Transverse colon (tissue), 3 donors: ENCODE results near the gene KIFAP3.

ENCODE experiments used
- POLR2A ChIP-seq: fragments of 450-650 bp; IDR thresholded peaks from one replicate; pipeline ENCODE4 v1.6.1; 2016; ENCODE audit warnings: antibody characterized with exemption, mild to moderate bottlenecking, moderate library complexity
- TF ChIP-seq, protein P1 (sequence below), 5 experiments: fragments of 200-600 bp in 3 of 5; fragments of 450-650 bp in 2 of 5; sonication (generic) in 3 of 5; IDR thresholded peaks; 1 replicate in 2 of 5; 2 replicates in 3 of 5; pipeline ENCODE4 v1.5.1; 2016 to 2017; ENCODE audit warnings: antibody characterized with exemption in 5 of 5, inconsistent platforms in 3 of 5, mild to moderate bottlenecking in 2 of 5, moderate library complexity in 1 of 5

DNA sequence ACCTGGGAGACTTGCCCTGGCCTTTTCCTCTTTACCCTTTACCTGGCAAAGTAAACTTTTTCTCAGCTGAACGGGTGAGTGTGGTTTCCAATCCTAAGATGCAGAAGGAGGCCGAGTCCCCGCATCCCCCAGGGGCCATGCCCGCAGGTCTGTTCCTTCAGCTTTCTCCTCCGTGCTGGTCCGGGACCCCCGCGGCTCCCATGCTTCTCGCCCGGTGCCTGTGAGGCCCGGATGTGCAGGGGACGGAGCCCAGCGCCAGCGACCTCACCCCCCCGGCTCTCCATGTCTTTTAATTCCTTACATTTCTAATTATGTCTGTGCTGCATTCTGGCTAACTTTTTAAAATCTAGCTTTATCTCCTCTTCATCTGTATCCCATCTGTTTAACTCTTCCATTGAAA lies 159.3 kb downstream of the KIFAP3 start:
- TF ChIP-seq POLR2A = no peak
- TF ChIP-seq, protein P1, sequence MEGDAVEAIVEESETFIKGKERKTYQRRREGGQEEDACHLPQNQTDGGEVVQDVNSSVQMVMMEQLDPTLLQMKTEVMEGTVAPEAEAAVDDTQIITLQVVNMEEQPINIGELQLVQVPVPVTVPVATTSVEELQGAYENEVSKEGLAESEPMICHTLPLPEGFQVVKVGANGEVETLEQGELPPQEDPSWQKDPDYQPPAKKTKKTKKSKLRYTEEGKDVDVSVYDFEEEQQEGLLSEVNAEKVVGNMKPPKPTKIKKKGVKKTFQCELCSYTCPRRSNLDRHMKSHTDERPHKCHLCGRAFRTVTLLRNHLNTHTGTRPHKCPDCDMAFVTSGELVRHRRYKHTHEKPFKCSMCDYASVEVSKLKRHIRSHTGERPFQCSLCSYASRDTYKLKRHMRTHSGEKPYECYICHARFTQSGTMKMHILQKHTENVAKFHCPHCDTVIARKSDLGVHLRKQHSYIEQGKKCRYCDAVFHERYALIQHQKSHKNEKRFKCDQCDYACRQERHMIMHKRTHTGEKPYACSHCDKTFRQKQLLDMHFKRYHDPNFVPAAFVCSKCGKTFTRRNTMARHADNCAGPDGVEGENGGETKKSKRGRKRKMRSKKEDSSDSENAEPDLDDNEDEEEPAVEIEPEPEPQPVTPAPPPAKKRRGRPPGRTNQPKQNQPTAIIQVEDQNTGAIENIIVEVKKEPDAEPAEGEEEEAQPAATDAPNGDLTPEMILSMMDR (IDR thresholded peaks at IDR 0.05) = no peak
